Measurements from ENCODE around the gene DCAF17.

DNA sequence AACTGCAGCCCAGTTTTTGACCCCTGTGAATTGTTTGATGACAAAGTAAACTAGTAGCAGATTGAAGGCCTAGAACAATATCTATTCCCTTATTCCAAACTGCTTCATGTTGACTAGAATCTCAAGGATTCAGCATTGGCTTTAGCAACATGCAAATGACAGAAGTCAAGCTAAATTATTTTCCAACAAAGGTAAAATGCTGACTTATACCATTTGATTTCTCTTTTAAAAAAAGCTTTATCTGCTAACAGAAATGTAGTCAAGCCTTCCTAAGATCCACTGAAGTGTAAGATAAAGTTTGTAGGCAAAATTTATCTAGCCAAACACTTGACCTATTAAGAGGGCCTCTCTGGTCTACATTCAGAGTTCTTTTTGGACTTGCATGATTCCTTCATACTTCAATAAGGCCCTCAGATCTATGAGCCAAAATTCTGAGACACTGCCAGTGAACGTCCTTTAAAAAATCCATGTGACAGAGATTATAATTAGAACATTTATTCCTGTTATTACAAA is 78.7 kb downstream of the DCAF17 start:
- TF ChIP-seq POLR2A (IDR thresholded peaks at IDR 0.05; ENCODE audit: low read length) (no peak), GATA1 (IDR thresholded peaks at IDR 0.05; ENCODE audit: low read depth, low read length) (no peak)

All from erythroblast (primary cell).